GM23338 (cell line): Measurements from ENCODE around the gene SERPINC1. TPM values are rescaled to one million over a fixed set of nuclear protein-coding genes. Genes with fewer than 3 reads are reported as not detected.

Source experiments
- ATAC-seq: fragments of 200-7000 bp; cut with Tn5 transposase; 3 replicates; pipeline ENCODE4 v1.9.1; 2020
- DNase-seq: peaks from one replicate; pipeline ENCODE4 v3.0.0-alpha.2; 2015; ENCODE audit warnings: low spot score
- H2AFZ ChIP-seq: fragments of 200-600 bp; sonication (generic); 2 replicates; pipeline ENCODE4 v1.8.0; 2016; ENCODE audit warnings: antibody characterized with exemption, mild to moderate bottlenecking, moderate library complexity
- H3F3A ChIP-seq: fragments of 200-600 bp; sonication (generic); replicated peaks from 2 replicates; pipeline ENCODE4 v1.8.0; 2017; ENCODE audit warnings: antibody characterized with exemption, mixed run types, low read depth
- H3K27ac ChIP-seq: fragments of 200-600 bp; sonication (generic); 2 replicates; pipeline ENCODE4 v1.6.1; 2016; ENCODE audit warnings: low read depth
- H3K27me3 ChIP-seq: fragments of 200-600 bp; sonication (generic); 2 replicates; pipeline ENCODE4 v1.8.0; 2016; ENCODE audit warnings: mild to moderate bottlenecking, mixed run types, moderate library complexity; ENCODE audit not compliant: insufficient read depth
- H3K36me3 ChIP-seq: fragments of 200-600 bp; sonication (generic); 2 replicates; pipeline ENCODE4 v1.8.0; 2016; ENCODE audit warnings: mild to moderate bottlenecking; ENCODE audit not compliant: insufficient read depth
- H3K4me1 ChIP-seq: fragments of 200-600 bp; sonication (generic); 2 replicates; pipeline ENCODE4 v1.8.0; 2016; ENCODE audit warnings: mild to moderate bottlenecking, moderate library complexity; ENCODE audit not compliant: insufficient read depth
- H3K4me2 ChIP-seq: fragments of 200-600 bp; sonication (generic); 2 replicates; pipeline ENCODE4 v1.7.1; 2017; ENCODE audit warnings: mixed run types
- H3K4me3 ChIP-seq: fragments of 200-600 bp; sonication (generic); 2 replicates; pipeline ENCODE4 v1.6.1; 2016; ENCODE audit warnings: mixed run types
- H3K79me2 ChIP-seq: fragments of 200-600 bp; sonication (generic); replicated peaks from 2 replicates; pipeline ENCODE4 v1.8.0; 2017; ENCODE audit warnings: mild to moderate bottlenecking; ENCODE audit not compliant: insufficient read depth
- H3K9me2 ChIP-seq: fragments of 200-600 bp; sonication (generic); 2 replicates; pipeline ENCODE4 v1.8.0; 2017; ENCODE audit not compliant: insufficient read depth
- H4K20me1 ChIP-seq: fragments of 200-600 bp; sonication (generic); replicated peaks from 2 replicates; pipeline ENCODE4 v1.8.0; 2017; ENCODE audit warnings: mild to moderate bottlenecking; ENCODE audit not compliant: insufficient read depth
- H3K27ac Mint-ChIP-seq: 2 replicates; pipeline ENCODE4 v1.8.0; 2020; ENCODE audit warnings: inconsistent platforms, mild to moderate bottlenecking, moderate library complexity, mixed read lengths
- H3K27me3 Mint-ChIP-seq: 3 replicates; pipeline ENCODE4 v1.8.0; 2022; ENCODE audit warnings: low read depth, mild to moderate bottlenecking, moderate library complexity, mixed read lengths, inconsistent platforms; ENCODE audit not compliant: insufficient read depth, poor library complexity
- H3K36me3 Mint-ChIP-seq: 3 replicates; pipeline ENCODE4 v1.8.0; 2021; ENCODE audit warnings: low read depth, mild to moderate bottlenecking, inconsistent platforms, moderate library complexity, mixed read lengths
- H3K4me1 Mint-ChIP-seq: 3 replicates; pipeline ENCODE4 v1.8.0; 2020; ENCODE audit warnings: mild to moderate bottlenecking, inconsistent platforms, mixed read lengths
- H3K4me3 Mint-ChIP-seq: 3 replicates; pipeline ENCODE4 v1.8.0; 2021; ENCODE audit warnings: moderate library complexity, mild to moderate bottlenecking, inconsistent platforms, mixed read lengths
- H3K9me3 Mint-ChIP-seq: 3 replicates; pipeline ENCODE4 v1.8.0; 2020; ENCODE audit warnings: moderate library complexity, mild to moderate bottlenecking, inconsistent platforms, mixed read lengths
- CREB1 ChIP-seq: fragments of 250-450 bp; sonication (Bioruptor Pico); IDR thresholded peaks from 2 replicates; pipeline ENCODE4 v1.5.0; 2020; ENCODE audit warnings: low read depth, mild to moderate bottlenecking, moderate library complexity
- EZH2 ChIP-seq: fragments of 200-600 bp; sonication (generic); IDR thresholded peaks from one replicate; pipeline ENCODE4 v1.8.0; 2017; ENCODE audit warnings: antibody characterized with exemption, mild to moderate bottlenecking, low read depth; ENCODE audit not compliant: unreplicated experiment
- EZH2phosphoT487 ChIP-seq: fragments of 200-600 bp; sonication (generic); IDR thresholded peaks from one replicate; pipeline ENCODE4 v1.8.1; 2018; ENCODE audit warnings: antibody characterized with exemption; ENCODE audit not compliant: unreplicated experiment
- JUNB ChIP-seq: IDR thresholded peaks from one replicate; pipeline ENCODE4 v1.6.1; 2016; ENCODE audit warnings: antibody characterized with exemption; ENCODE audit not compliant: unreplicated experiment
- NANOG ChIP-seq: IDR thresholded peaks from 2 replicates; pipeline ENCODE4 v1.6.1; 2016; ENCODE audit warnings: antibody characterized with exemption, borderline replicate concordance
- STAT1 ChIP-seq: IDR thresholded peaks from one replicate; pipeline ENCODE4 v1.6.1; 2016; ENCODE audit warnings: antibody characterized with exemption; ENCODE audit not compliant: unreplicated experiment
- ZNF331 ChIP-seq: fragments of 250-450 bp; sonication (Bioruptor Pico); IDR thresholded peaks from 2 replicates; pipeline ENCODE4 v1.5.0; 2020; ENCODE audit warnings: low read depth, mild to moderate bottlenecking, moderate library complexity
- polyA plus RNA-seq: library from polyadenylated mRNA; unstranded; fragments of >200 nt; fragmentation: Nextera tagmentation; extraction: Ambion mirVana; gene quantifications from 2 replicates; pipeline ENCODE4 v1.2.1, GENCODE V29; 2016
- total RNA-seq: library from RNA; depleted of rRNA; stranded (reverse); fragments of >200 nt; shearing (Covaris generic); gene quantifications from 2 replicates; pipeline ENCODE4 v1.2.3, GENCODE V29; 2014
- TF ChIP-seq, protein P1 (sequence below): fragments of 250-450 bp; sonication (Bioruptor Pico); IDR thresholded peaks from 2 replicates; pipeline ENCODE4 v1.5.0; 2020; ENCODE audit warnings: mild to moderate bottlenecking, moderate library complexity
- TF ChIP-seq, protein P2 (sequence below): IDR thresholded peaks from one replicate; pipeline ENCODE4 v1.6.1; 2018; ENCODE audit warnings: antibody characterized with exemption; ENCODE audit not compliant: unreplicated experiment
- TF ChIP-seq, protein P3 (sequence below): IDR thresholded peaks from 2 replicates; pipeline ENCODE4 v1.6.1; 2016; ENCODE audit warnings: antibody characterized with exemption

The SERPINC1 gene
- total and polyA plus RNA-seq, 2 experiments from 2014 or later, result not detected

DNA sequence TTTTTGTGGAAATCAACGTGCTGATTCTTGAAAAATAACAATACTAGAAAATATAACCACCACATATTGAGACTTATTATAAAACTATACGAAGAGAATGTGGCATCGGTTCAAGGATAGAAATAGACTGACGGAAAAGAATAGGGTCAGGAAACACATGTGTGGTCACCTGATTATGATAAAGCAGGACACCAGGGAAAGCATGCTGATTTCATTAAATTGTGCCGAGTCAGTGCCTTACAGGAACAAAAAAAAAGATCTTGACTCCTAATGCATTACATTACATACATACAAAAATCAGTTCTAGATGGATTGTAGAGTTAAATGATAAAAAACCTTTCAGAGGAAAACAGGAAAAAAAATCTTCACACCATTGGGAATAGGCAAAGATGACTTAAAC lies 43.5 kb upstream of the SERPINC1 start (continued):
- TF ChIP-seq, protein P1, sequence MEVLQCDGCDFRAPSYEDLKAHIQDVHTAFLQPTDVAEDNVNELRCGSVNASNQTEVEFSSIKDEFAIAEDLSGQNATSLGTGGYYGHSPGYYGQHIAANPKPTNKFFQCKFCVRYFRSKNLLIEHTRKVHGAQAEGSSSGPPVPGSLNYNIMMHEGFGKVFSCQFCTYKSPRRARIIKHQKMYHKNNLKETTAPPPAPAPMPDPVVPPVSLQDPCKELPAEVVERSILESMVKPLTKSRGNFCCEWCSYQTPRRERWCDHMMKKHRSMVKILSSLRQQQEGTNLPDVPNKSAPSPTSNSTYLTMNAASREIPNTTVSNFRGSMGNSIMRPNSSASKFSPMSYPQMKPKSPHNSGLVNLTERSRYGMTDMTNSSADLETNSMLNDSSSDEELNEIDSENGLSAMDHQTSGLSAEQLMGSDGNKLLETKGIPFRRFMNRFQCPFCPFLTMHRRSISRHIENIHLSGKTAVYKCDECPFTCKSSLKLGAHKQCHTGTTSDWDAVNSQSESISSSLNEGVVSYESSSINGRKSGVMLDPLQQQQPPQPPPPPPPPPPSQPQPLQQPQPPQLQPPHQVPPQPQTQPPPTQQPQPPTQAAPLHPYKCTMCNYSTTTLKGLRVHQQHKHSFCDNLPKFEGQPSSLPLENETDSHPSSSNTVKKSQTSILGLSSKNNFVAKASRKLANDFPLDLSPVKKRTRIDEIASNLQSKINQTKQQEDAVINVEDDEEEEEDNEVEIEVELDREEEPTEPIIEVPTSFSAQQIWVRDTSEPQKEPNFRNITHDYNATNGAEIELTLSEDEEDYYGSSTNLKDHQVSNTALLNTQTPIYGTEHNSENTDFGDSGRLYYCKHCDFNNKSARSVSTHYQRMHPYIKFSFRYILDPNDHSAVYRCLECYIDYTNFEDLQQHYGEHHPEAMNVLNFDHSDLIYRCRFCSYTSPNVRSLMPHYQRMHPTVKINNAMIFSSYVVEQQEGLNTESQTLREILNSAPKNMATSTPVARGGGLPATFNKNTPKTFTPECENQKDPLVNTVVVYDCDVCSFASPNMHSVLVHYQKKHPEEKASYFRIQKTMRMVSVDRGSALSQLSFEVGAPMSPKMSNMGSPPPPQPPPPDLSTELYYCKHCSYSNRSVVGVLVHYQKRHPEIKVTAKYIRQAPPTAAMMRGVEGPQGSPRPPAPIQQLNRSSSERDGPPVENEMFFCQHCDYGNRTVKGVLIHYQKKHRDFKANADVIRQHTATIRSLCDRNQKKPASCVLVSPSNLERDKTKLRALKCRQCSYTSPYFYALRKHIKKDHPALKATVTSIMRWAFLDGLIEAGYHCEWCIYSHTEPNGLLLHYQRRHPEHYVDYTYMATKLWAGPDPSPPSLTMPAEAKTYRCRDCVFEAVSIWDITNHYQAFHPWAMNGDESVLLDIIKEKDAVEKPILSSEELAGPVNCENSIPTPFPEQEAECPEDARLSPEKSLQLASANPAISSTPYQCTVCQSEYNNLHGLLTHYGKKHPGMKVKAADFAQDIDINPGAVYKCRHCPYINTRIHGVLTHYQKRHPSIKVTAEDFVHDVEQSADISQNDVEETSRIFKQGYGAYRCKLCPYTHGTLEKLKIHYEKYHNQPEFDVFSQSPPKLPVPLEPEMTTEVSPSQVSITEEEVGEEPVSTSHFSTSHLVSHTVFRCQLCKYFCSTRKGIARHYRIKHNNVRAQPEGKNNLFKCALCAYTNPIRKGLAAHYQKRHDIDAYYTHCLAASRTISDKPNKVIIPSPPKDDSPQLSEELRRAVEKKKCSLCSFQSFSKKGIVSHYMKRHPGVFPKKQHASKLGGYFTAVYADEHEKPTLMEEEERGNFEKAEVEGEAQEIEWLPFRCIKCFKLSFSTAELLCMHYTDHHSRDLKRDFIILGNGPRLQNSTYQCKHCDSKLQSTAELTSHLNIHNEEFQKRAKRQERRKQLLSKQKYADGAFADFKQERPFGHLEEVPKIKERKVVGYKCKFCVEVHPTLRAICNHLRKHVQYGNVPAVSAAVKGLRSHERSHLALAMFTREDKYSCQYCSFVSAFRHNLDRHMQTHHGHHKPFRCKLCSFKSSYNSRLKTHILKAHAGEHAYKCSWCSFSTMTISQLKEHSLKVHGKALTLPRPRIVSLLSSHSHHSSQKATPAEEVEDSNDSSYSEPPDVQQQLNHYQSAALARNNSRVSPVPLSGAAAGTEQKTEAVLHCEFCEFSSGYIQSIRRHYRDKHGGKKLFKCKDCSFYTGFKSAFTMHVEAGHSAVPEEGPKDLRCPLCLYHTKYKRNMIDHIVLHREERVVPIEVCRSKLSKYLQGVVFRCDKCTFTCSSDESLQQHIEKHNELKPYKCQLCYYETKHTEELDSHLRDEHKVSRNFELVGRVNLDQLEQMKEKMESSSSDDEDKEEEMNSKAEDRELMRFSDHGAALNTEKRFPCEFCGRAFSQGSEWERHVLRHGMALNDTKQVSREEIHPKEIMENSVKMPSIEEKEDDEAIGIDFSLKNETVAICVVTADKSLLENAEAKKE, result no peak
- TF ChIP-seq JUNB, result no peak
- TF ChIP-seq, protein P2, sequence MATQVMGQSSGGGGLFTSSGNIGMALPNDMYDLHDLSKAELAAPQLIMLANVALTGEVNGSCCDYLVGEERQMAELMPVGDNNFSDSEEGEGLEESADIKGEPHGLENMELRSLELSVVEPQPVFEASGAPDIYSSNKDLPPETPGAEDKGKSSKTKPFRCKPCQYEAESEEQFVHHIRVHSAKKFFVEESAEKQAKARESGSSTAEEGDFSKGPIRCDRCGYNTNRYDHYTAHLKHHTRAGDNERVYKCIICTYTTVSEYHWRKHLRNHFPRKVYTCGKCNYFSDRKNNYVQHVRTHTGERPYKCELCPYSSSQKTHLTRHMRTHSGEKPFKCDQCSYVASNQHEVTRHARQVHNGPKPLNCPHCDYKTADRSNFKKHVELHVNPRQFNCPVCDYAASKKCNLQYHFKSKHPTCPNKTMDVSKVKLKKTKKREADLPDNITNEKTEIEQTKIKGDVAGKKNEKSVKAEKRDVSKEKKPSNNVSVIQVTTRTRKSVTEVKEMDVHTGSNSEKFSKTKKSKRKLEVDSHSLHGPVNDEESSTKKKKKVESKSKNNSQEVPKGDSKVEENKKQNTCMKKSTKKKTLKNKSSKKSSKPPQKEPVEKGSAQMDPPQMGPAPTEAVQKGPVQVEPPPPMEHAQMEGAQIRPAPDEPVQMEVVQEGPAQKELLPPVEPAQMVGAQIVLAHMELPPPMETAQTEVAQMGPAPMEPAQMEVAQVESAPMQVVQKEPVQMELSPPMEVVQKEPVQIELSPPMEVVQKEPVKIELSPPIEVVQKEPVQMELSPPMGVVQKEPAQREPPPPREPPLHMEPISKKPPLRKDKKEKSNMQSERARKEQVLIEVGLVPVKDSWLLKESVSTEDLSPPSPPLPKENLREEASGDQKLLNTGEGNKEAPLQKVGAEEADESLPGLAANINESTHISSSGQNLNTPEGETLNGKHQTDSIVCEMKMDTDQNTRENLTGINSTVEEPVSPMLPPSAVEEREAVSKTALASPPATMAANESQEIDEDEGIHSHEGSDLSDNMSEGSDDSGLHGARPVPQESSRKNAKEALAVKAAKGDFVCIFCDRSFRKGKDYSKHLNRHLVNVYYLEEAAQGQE, result no peak
- no peak for TF ChIP-seq STAT1
- no peak for TF ChIP-seq NANOG
- no peak for TF ChIP-seq ZNF331 (CRISPR knock-in tag)

DNA sequence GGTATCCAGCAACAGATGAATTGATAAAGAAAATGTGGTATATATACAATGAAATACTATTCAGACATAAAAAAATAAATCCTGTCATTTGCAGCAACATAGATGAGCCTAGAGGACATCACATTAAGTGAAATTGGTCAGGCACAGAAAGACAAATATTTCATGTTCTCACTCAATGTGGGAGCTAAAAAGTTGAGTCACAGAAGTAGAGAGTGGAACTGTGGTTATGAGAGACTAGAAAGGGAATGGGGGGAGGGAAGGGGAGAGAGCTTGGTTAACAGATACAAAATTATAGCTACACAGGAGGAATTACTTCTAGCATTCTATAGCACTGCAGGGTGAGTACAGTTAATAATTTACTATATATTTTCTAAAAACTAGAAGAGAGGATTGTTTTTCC lies 37.1 kb upstream of the SERPINC1 start:
- H3K36me3 ChIP-seq, result peaks cover 27% of the 10 kb centered on the region
- H3K4me1 ChIP-seq, result no peaks in the 10 kb centered on the region

More for the DNA sequence above, 37.1 kb upstream of the SERPINC1 start:
- no peaks in the 10 kb centered on the region for H3K79me2 ChIP-seq
- H3K4me3 Mint-ChIP-seq, result no peak overlapping the region
- peaks cover 62% of the 10 kb centered on the region for H3K36me3 Mint-ChIP-seq
- no peaks in the 10 kb centered on the region for H4K20me1 ChIP-seq
- H2AFZ ChIP-seq, result no peak overlapping the region
- no peaks in the 10 kb centered on the region for H3K9me2 ChIP-seq
- TF ChIP-seq CREB1 (CRISPR knock-in tag) (no peak), JUNB (no peak), EZH2phosphoT487 (no peak), EZH2 (no peak)
- TF ChIP-seq, protein P3, sequence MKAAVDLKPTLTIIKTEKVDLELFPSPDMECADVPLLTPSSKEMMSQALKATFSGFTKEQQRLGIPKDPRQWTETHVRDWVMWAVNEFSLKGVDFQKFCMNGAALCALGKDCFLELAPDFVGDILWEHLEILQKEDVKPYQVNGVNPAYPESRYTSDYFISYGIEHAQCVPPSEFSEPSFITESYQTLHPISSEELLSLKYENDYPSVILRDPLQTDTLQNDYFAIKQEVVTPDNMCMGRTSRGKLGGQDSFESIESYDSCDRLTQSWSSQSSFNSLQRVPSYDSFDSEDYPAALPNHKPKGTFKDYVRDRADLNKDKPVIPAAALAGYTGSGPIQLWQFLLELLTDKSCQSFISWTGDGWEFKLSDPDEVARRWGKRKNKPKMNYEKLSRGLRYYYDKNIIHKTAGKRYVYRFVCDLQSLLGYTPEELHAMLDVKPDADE, result no peak
- no peaks in the 10 kb centered on the region for H3K4me1 Mint-ChIP-seq
- ATAC-seq (no peak), DNase-seq (no peak)
- no peak overlapping the region for H3K27ac ChIP-seq
- H3K27me3 Mint-ChIP-seq, result no peaks in the 10 kb centered on the region
- H3K9me3 Mint-ChIP-seq, result no peaks in the 10 kb centered on the region
- H3K4me3 ChIP-seq, result no peak overlapping the region
- H3K27me3 ChIP-seq, result no peaks in the 10 kb centered on the region
- H3K27ac Mint-ChIP-seq, result no peak overlapping the region
- no peak overlapping the region for H3K4me2 ChIP-seq
- no peaks in the 10 kb centered on the region for H3F3A ChIP-seq
